ENCODE data around the gene CD164L2.

The CD164L2 gene

DNA sequence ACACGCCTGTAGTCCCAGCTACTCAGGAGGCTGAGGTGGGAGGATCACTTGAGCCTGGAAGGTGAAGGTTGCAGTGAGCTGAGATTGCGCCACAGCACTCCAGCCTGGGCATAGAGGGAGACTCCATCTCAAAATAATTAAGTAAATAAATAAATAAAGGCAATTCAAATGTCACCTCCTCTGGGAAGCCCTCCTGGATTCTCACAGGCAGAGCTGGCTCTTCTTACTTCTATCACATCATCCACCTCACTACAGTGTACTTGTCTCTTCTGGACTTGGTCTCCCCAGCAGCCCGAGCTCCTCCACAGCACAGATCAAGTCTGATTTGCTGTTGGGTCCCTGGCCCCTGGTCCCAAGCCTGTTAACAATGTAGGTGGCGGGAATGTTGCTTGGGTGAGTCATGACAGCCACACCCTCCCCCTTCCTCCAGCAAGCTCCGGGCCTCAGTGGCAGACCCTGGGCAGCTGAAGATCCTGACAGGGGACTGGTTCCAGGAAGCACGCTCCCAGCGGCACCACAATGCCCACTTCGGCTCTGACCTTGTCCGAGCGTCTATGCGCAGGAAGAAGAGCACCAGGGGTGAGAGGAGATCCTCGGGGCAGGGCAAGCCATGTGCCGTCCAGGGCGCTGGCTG is 36.0 kb downstream of the CD164L2 start:
- DNase-seq, result no peak

- no peak for DNase-seq
These were observed 36.8 kb downstream of the CD164L2 start for GRCh38 chr1:27346357-27346756.

- no peak for DNase-seq
These were observed 37.9 kb downstream of the CD164L2 start for GRCh38 chr1:27345272-27345671.

DNA sequence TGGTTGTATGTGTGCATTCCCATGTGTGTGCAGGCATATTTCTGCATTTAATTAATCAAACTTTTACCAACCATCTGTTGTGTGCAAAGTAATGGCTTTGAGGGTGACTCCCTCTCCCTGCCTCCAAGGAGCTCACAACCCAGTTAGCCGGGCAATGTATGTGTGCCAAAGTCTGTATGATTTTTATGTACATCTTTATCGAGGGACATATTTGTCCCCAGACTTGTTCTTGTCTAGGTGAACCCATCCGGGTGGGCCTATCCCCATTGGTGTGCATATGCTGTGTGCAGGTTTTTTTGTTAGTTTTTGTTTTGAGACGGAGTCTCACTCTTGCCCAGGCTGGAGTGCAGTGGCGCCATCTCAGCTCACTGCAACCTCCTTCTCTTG is 39.5 kb downstream of the CD164L2 start:
- DNase-seq, result no peak

GRCh38 chr1:27342778-27343638 is 40.1 kb downstream of the CD164L2 start:
- DNase-seq, result no peak

GRCh38 chr1:27342391-27342777 is 40.7 kb downstream of the CD164L2 start:
- no peak for DNase-seq

- peak; percentile 72 for DNase-seq
These were observed 41.4 kb downstream of the CD164L2 start, which contains the start of gene SYTL1 for GRCh38 chr1:27341525-27342252. Gene SYTL1 (plus strand): TSS chr1:27342022. CDS start chr1:27345335, 3,313 bp downstream.

DNA sequence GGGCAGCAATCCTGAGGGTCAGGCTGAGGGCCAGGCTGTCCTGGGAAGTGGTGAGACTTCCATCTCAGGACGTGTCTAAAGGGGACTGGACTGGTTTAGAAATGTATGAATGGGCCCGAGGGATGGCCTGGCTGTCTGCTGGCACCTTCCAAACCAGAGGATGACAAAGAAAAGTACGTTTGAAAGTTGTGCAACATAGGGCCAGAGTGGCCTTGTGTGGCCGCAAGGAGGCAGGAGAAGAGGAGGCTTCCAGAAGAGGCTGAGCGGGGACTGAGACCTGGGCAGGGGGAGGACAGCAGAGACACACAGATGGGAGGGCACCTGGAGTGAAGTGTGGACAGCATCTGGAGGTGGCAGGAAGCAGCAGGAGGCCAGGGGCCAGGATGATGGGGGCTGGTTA is 43.9 kb downstream of the CD164L2 start:
- DNase-seq, result no peak

GRCh38 chr1:27338751-27339150 is 44.4 kb downstream of the CD164L2 start:
- no peak for DNase-seq

DNA sequence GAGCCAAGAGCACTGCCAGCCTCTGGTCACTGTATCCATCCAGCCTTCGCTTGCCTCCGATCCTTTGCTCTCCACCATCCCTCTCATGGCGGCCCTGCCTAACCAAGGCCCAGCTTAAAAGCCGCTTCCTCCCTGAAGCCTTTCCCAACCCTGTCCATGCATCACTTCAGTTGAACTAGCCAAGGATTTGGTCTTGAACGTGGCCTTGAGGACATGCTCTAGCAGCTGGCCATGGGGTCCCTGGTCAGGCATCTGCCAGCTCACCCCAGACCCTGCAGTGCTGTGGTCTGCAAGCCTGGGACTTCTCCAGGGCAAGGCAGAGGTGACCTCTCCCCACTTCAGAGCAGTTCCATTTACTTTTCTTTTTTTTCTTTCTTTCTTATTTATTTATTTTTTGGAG is 46.4 kb downstream of the CD164L2 start:
- no peak for DNase-seq

DNA sequence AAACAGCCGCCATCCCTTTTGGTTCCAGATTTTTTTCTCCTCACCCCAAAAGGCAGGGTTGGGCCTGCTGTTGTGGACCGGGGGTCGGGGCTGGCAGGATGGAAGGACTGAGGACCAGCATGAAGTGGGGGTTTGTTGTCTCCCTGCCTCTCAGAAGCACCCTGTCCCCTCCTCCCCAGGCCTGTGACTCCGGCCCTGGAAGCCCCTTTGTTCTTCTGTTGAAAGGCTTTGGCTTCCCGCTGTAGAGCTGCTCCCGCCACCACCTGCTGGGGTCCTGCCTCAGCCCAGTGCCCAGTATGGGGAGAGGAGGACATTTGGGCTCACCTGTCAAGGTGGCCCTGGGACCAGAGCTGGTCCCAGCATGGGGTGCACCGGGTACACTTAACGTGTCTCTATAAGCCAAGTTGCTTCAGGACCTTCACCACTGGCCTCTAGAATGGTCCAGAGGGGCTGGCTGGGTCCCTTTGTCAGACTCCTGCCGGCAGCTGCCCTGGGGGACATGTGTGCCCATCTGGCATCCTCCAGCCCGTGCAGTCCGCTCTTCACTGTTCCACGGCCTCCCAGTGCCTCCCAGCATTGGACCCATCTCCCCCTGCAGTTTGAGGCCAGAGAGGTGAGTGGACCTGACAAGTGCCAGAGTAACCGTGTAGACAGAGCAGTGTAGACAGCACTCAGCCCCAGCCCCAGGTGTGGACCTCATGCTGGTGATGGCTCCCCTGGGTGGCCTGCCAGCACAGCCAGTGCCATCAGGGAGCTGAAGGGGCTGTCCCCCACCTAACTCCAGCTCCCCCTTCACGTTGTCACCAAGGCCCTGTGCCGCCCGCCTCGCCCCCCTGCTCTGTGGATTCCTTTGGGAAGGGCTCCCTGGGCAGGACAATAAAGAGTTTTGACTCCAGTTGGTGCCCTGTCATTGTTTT is 47.4 kb downstream of the CD164L2 start:
- DNase-seq, result no peak

- DNase-seq, result no peak
These were observed 49.3 kb downstream of the CD164L2 start for GRCh38 chr1:27333717-27334279.

DNA sequence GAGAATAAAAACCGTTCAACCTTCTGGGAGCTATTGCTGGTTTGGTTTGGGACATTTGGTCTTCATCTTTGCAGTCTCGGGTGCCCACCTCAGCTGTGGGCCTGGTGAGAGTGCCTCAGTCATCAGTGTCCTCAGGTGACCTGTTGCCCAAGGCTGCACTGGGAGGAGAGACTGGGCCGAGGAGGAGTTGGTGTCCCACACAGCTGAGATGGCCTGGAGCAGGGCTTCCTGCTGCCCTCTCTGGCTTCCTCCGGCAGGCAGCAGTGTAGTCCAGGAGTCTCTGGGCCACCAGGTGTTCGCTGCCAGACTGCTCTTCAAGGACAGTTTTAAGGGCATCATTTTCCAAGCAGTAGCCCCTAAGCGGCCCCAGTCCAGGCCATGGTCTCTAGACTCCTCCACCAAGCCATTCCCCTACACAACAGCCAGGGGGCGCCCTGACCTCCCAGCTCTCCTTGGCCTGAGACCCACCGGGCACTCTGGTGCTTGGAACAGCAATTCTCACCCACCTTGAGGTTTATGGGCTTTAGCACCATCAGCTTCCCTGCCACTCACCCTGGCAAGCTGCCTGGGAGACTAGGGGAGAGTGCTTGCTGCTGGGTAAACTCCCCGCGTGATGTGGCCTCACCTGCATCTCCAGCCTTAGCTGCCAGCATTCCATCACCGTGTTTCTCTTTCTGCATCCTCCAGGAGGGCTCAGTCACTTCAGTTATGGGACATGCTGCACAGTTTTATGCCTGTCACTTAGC is 50.4 kb downstream of the CD164L2 start:
- peak; percentile 36 for DNase-seq

GRCh38 chr1:27331922-27332321 is 51.2 kb downstream of the CD164L2 start:
- DNase-seq, result no peak

- no peak for DNase-seq
These were observed 51.7 kb downstream of the CD164L2 start for GRCh38 chr1:27331426-27331825.

GRCh38 chr1:27330786-27331185 is 52.3 kb downstream of the CD164L2 start:
- DNase-seq, result no peak
